GM10248 (cell line): ENCODE results near the gene SACS.

ENCODE experiments used
- CTCF ChIA-PET: fragments of 300-600 bp; sonication (Branson Sonifier 250); formaldehyde crosslinking; extraction: SDS; loops from one replicate; lab custom pipeline; 2021; ENCODE audit warnings: antibody characterized with exemption; lab: Yijun Ruan, JAX
- POLR2A ChIA-PET: fragments of 350-650 bp; sonication (Branson Sonifier 250); formaldehyde crosslinking; extraction: SDS; loops from one replicate; lab custom pipeline; 2020; ENCODE audit warnings: antibody characterized with exemption; lab: Yijun Ruan, JAX
- DNase-seq: peaks from one replicate; pipeline ENCODE4 v3.0.0; 2012; ENCODE audit errors: extremely low spot score
- CTCF ChIP-seq: IDR thresholded peaks from 2 replicates; pipeline ENCODE4 v1.5.1; 2012; ENCODE audit warnings: mild to moderate bottlenecking, low read depth; ENCODE audit errors: extremely low read depth, missing control alignments, control extremely low read depth

The SACS gene

DNA sequence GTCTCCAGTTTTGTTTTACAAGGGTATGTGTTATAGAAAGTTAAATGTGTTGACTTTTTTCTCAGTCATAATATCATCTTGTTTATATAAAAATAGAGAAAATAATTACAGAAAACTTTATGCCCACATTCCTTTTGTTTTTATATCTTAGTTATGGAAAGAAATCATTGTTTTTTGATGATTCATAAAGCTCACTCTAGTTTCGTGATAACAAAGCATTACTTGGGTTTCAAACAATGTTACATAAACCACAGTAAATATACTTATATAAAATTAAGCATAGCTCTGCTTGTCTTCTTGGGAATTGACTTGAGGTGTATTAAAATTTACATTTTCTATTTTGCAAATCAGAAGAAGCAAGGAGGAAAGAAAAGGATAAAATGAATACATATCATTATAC is 140.9 kb downstream of the SACS start:
- DNase-seq = no peak
- ChIA-PET CTCF (no interaction called here), POLR2A (no interaction called here)
- TF ChIP-seq CTCF = no peak

- no peak for DNase-seq
- CTCF ChIA-PET = interaction anchor here (1.2 kb wide), 1 partner anchor 13 kb away, joined by 3 read pairs; no protein-coding TSS in a partner anchor
- POLR2A ChIA-PET = no interaction called here
- no peak for TF ChIP-seq CTCF
Measured at GRCh38 chr13:23289917-23290357, 143.6 kb downstream of the SACS start.

GRCh38 chr13:23288995-23289394 is 144.5 kb downstream of the SACS start:
- no peak for DNase-seq
- POLR2A ChIA-PET = no interaction called here
- TF ChIP-seq CTCF = no peak
- CTCF ChIA-PET = no interaction called here

DNA sequence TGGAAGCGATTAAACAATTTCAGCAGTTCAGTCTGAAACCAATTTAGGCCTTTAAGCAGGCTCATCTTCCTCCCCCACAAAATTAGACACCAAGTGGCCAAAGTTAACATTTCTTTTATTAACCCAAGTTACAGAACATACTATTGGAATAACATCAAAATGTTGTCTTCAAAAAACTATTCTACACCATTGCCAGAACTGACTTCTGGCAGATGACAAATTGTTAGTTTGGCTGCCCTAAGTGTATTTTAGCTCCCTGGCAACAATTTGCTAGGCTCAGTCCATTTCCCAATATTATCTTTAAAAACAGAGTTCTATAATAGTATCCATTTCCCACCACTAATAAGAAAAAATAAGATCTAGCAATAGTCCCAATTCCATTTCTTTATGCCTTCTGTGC is 144.9 kb downstream of the SACS start:
- ChIA-PET POLR2A (no interaction called here), CTCF (interaction anchor here (0.7 kb wide), 1 partner anchor 13 kb away, joined by 3 read pairs; no protein-coding TSS in a partner anchor)
- DNase-seq = no peak
- no peak for TF ChIP-seq CTCF

- DNase-seq = no peak
- ChIA-PET POLR2A (no interaction called here), CTCF (no interaction called here)
- TF ChIP-seq CTCF = no peak
Measured at GRCh38 chr13:23279321-23279720, 154.2 kb downstream of the SACS start.
